IPS DF 4.7 (cell line): Measurements from ENCODE around the gene ZNF528.

ENCODE experiments used
- DNase-seq: peaks from one replicate; pipeline ENCODE4 v3.0.0-alpha.2; 2013; ENCODE audit warnings: low spot score; ENCODE audit errors: extremely low read depth

The ZNF528 gene

DNA sequence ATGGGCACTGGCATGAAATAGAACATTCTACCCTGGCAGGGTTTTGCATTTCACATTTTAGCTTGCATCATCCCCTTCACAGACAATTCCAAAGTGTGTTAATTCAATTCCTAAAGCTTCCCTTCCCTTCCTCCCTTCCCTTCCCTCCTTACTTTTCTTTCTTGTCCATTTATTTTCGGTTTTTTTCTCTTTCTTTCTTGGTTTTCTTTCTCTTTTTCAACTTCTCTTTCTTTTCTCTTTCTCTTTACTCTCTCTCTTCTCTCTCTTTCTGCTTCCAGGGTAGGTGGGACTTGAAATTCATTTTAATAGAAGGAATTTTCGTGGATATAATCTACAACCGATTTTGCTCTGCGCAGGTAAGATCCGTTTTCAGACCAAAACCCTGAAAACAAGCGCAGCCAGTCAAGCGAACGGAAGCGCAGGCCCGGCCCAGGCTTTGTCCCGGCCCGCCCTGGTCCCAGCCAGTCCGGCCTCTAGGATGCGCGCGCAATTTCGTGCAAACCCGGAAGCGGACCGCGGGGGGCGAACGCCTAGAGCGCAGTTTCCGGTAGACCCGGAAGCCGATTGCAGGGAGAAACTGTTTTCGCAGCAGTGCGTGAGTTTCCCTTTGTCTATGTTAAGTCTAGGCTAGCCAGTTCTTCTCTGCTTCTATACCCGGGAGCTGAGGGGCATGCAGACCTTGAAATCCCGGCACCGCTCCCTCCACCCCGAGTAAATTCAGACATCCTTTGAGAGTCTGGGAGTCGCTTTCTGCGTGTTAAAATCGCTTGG, at the start of gene ZNF528:
TSS of gene ZNF528 (plus strand) at position 540 of the 771 bp plus-strand sequence. CDS start 4,165 bp downstream, outside the sequence.
- DNase-seq: no peak

DNA sequence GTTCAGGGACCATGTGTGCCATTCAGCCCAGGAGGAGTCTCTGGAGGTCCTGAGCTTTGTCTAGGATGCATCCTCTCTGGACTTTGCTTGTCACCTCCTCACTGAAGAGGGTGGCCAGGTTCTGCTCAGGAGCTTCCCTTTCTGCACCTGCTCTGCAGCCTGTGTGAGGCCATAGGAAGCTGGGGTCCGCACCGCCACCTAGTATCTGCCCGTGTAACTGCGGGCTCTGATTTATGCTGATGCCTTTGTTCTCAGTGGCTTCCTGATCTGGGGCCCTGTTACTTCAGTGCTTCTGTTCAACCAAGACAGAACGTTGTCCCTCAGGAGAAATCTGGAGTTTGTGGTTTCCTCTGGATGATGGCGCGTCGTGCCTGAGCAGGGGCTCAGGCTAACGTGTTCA, 46.1 kb upstream of the ZNF528 start:
- DNase-seq: no peak

DNA sequence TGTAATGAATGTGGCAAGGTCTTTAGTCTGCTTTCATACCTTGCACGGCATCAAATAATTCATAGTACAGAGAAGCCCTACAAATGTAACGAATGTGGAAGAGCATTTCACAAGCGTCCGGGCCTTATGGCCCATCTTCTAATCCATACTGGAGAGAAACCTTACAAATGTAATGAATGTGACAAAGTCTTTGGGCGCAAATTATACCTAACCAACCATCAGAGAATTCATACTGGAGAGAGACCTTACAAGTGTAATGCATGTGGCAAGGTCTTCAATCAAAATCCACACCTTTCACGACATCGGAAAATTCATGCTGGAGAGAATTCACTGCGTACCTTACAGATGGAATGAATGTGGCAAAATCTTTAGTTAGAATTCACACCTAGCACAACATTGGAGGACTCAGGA, 31.2 kb upstream of the ZNF528 start:
- no peak for DNase-seq

DNA sequence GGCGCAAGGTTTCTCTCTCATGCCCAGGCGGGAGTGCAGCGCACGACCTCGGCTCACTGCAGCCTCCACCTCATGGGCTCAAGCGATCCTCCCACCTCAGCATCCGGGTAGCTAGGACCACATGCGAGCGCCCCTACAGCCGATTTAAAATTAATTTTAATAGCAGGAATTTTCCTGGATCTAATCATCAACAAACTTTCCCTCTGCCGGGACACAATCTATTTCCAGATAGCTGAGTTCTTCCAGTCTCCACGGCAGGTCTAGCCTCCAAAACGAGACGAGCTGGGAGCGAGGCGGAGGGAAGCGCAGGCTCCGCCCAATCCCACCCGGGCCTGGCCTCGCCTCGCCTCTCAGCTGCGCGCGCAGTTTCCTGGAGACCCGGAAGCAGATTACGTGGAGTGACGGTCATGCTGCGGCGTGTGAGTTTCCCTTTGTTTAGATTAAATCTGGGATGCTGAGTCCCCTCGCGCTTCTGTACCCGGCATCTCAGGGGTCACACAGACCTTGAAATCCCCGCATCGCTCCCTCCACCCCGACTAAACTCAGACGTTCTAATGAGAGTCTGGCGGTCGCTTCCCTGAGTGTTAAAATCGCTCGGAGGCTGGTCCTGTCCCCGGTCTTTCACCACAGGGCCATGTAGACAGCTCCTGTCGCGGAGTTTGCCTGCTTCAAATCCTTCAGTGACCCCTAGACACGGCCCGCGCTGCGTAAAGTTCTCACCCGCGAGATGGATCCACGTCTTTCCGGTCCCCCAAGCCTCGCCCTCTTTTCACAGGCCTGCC, 27.9 kb upstream of the ZNF528 start, which contains the start of gene ZNF880:
TSS of gene ZNF880 (plus strand) at position 365 of the 782 bp plus-strand sequence. CDS start at position 408, 43 bp downstream.
- DNase-seq: peak; percentile 68

DNA sequence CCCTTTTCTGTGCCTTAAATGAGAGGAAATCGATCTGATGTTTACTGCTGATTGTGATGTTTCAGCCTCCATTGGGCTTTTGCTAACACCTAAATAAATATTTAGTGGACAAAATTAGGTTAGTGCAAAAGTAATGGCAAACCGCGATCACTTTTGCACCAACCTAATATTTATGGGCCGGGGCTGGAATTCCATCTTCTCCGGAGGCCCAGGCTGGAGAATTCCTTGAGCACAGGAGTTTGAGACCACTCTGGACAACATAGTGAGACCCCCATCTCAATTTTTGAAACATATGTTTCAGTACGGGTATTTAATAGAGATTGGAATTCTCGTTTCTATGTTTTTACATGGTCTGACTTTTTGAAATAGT, 27.3 kb upstream of the ZNF528 start:
- DNase-seq: no peak

DNA sequence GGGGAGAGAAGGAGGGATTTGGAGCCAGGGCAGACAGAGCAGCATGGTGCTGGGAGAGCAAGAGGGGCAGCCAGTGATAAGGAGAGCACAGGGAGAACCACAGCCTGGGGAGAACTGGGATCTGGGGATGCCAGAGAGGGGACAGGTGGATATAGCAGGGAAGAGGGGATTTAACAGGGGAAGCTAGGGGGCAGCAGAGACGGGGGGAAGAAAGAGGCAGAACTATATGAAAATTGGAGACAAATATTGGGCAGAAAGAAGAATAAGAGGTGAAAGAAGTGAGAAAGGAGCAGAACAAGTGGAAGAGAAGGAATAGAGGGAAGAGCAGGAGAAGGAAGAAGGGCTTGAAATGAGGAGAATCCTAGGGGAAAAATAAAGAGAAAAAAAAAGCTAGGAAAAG, 6.5 kb upstream of the ZNF528 start:
- no peak for DNase-seq

DNA sequence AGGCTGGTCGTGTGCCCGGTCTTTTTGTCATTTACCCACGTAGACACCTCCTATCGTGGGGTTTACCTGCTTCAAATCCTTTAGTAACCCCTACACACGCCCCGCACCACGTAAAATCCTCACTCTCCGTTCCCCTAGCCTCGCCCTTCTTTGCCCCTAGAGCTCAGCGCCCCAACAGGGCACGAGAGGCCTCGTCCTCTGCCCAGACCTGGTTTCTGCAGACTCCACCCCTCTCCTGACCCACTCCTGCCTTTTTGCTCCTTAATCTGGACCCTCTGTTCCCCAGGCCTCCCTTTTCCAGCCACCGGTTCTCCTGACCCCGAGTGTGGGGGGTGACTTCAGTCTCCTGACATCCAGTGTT, 412 bp downstream of the ZNF528 start:
- no peak for DNase-seq

DNA sequence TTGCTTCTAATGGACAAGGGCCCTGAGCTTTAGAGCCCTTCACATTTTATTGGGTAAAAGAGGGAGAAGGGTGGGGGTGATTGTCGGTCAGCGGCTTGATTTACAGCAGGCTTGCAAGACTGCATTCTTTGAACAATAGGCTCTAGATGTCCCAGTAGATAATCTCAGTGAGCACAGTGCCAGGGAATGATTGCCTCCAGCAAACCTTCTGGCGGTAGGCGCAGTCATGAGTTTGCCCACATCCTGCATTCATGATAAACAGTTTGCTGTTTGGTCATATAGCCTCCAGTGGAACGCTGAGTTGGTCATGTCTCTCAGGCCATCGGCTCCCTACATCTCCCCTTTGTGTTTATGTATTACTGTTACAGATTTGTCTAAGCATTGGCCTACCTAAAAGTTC, 12.6 kb downstream of the ZNF528 start:
- DNase-seq: no peak

DNA sequence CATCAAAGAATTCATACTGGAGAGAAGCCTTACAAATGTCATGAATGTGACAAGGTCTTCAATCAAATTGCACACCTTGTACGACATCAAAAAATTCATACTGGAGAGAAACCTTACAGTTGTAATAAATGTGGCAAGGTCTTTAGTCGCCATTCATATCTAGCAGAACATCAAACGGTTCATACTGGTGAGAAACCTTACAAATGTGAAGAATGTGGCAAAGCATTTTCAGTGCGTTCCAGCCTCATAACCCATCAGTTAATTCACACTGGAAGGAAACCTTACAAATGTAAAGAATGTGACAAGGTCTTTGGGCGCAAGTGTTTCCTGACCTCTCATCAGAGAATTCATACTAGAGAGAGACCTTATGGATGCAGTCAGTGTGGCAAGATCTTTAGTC, 18.1 kb downstream of the ZNF528 start:
- DNase-seq: no peak

DNA sequence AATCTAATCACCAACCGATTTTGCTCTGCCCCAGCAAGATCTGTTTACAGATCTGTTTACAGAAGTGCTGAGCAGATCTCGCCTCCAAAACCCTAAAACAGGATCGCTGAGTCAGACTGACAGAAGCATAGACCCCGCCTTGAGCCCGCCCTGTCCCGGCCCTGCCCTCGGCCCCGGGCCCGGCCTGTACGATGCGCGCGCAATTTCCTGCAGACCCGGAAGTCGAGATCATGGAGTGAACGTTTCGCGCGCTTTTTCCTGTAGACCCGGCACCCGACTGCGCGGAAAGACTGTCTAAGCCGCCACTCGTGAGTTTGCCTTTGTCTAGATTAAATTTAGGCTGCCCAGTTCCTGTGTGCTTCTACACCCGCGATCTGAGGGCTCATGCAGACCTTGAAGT, 31.3 kb downstream of the ZNF528 start, which contains the start of gene ZNF534:
TSS of gene ZNF534 (plus strand) at position 212 of the 400 bp plus-strand sequence. CDS start 2,327 bp downstream, outside the sequence.
- no peak for DNase-seq

DNA sequence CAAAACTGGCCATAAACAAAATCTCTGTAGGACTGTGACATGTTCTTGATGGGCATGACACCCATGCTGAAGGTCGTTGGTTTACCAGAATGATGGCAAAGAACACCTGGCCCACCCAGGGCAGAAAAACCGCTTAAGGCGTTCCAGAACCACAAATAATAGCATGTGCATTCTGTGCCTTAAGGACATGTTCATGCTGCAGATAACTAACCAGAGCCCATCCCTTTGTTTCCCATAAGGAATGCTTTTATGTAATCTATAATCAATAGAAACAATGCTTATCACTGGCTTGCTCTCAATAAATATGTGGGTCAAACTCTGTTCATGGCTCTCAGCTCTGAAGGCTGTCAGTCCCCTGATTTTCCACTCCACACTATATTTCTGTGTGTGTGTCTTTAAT, 44.5 kb downstream of the ZNF528 start:
- no peak for DNase-seq

DNA sequence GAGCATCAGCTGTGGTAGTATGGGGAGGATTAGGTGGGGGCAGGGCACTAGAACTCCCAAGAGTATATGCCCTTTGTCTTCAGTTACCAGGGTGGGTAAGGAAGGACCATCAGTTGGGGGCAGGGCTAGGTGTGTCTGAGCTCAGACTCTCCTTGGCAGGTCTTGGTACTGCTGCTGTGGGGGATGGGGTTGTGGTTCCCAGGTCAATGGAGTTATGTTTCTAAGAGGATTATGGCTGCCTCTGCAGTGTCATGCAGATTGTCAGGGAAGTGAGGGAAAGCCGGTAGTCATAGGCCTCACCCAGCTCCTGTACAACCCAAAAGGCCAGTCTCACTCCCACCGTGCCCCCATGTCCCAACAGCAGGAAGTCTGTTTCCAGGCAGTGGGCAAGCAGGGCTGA, 46.9 kb downstream of the ZNF528 start:
- DNase-seq: no peak

DNA sequence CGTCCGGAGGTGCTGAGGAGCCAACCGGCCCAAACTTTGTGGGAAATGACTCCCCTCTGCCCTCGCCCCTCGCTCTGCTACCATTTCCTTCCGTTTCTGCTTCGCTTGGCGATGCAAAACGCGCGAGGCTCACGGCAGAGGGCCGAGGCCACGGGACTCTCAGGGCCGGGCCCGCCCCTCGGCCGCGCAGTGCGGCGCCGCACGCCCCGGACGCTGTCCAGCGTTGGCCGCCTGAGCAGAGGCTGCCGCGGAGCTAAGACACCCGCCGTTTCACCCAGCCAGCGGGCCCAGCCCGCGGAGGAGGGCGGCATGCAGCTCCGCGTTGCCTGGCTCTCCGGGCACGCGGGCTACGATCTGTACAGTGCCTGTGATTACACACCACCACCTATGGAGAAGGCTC, 53.6 kb downstream of the ZNF528 start:
- no peak for DNase-seq

DNA sequence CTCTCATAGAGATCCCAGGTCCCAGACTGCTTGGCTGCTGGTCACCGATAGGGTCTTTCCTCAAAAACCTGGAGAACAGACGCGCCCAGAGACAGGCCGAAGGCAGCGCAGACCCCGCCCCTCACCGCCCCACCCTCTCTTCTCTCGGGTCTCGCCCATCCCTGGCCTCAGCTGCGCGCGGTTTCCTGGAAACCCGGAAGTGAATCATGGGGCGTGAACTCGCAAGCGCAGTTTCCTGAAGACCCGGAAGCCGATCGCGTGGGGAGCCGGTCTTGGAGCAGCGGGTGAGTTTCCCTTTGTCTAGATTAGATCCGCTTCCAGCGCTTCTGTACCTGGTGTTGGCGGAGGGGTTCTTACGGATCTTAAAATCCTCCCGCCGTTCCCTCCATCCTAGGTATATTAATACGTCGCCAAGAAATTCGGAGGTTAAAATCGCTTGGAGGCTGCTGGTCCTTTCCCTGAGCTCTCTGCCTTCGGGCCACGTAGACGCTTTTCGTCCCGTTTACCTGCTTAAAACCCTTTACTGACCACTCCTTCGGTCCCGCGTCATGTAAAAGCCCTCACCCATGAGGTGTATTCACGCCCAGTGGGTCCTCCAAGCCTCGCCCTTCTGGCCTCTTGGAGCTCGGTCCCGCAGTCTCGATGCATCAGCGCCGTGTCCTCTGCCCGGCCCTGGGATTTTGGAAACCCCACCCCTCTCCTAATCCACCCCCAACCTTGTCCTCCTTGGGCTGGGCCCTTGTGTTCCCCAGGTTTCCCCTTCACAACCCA, 55.9 kb downstream of the ZNF528 start, which contains the start of gene ZNF578:
TSS of gene ZNF578 (plus strand) at position 230 of the 771 bp plus-strand sequence. CDS start 48,293 bp downstream, outside the sequence.
- no peak for DNase-seq

DNA sequence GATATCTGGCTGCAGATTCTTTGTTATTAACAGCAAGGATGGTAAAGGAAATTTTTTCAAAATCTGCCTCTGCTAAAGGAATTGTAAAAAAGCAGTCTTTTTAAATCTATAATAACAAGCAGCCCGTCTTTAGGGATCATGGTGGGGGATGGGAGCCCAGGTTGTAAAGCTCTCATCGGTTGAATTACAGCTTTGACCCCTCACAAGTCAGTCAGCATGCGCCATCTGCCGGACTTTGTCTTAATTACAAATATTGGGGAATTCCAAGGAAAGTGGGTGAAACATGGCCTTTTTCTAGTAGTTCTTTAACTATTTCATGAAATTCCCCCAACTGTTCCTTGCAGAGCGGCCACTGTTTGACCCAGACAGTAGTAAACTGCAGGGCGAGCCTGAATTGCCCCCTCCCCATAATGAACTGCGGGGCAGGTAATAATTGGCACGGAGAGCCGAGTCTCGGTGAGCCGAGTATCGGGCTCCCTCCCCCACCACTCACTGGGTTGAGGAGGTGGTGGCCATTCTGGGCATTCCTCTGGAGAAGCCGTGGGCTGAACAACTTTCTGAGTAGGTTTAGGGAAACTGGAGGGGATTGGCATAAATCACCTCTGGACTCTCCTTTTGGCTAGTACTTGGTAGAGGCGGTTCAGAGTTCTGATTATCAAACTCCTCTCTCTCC, 67.3 kb downstream of the ZNF528 start:
- peak; percentile 58 for DNase-seq
